H1 (cell line): ENCODE measurements around the gene TSPEAR. TPM values are rescaled to one million over a fixed set of nuclear protein-coding genes. Genes with fewer than 3 reads are reported as not detected.

Source experiments
- CTCF ChIA-PET: fragments of 300-600 bp; sonication (Branson Sonifier 250); formaldehyde crosslinking; loops from one replicate; lab custom pipeline; 2021; ENCODE audit not compliant: partially characterized antibody; lab: Charles Lee
- POLR2A ChIA-PET: fragments of 300-600 bp; sonication (Branson Sonifier 250); formaldehyde crosslinking; loops from one replicate; lab custom pipeline; 2021; ENCODE audit warnings: inconsistent platforms; ENCODE audit not compliant: partially characterized antibody; lab: Charles Lee
- DNase-seq, 2 experiments: peaks; one replicate each; pipeline versions ENCODE4 v3.0.0 to v3.0.0-alpha.2; 2010 to 2022; ENCODE audit warnings: low spot score in 2 of 2, low read depth in 1 of 2, mixed read lengths in 1 of 2
- FAIRE-seq: peaks from 2 replicates; lab custom pipeline; 2011; peaks lifted over from hg19 to GRCh38; lab: Jason Lieb, UNC
- H2AFZ ChIP-seq: 2 replicates; pipeline ENCODE4 v1.8.1; 2012; ENCODE audit warnings: low read length, inconsistent platforms
- H2AK5ac ChIP-seq: 2 replicates; pipeline ENCODE4 v1.6.1; 2013; ENCODE audit warnings: low read depth, low read length
- H2BK120ac ChIP-seq: replicated peaks from 2 replicates; pipeline ENCODE3; 2013; ENCODE audit warnings: low read depth, low read length, inconsistent platforms
- H2BK12ac ChIP-seq: 2 replicates; pipeline ENCODE4 v1.6.1; 2013; ENCODE audit warnings: low read depth, low read length
- H2BK15ac ChIP-seq: 2 replicates; pipeline ENCODE4 v1.6.1; 2013; ENCODE audit warnings: low read length
- H2BK20ac ChIP-seq: 2 replicates; pipeline ENCODE4 v1.6.1; 2013; ENCODE audit warnings: low read length
- H2BK5ac ChIP-seq: 2 replicates; pipeline ENCODE4 v1.6.1; 2013; ENCODE audit warnings: low read depth, low read length
- H3K14ac ChIP-seq: 2 replicates; pipeline ENCODE4 v1.6.1; 2013; ENCODE audit warnings: inconsistent platforms; ENCODE audit not compliant: insufficient read length
- H3K18ac ChIP-seq: 2 replicates; pipeline ENCODE4 v1.6.1; 2013; ENCODE audit warnings: low read length; ENCODE audit errors: extremely low read depth
- H3K23ac ChIP-seq: 2 replicates; pipeline ENCODE4 v1.6.1; 2013; ENCODE audit warnings: inconsistent platforms; ENCODE audit not compliant: insufficient read length
- H3K23me2 ChIP-seq: 2 replicates; pipeline ENCODE4 v1.6.1; 2013; ENCODE audit warnings: low read depth, low read length
- H3K27ac ChIP-seq: 2 replicates; pipeline ENCODE4 v1.6.1; 2011; ENCODE audit warnings: low read depth, low read length, inconsistent platforms
- H3K27me3 ChIP-seq, 4 experiments: replicated peaks in 1 of 4; 1 replicate in 1 of 4; 2 replicates in 3 of 4; pipeline versions ENCODE4 v1.6.1 to v1.8.1; 2011 to 2013; ENCODE audit warnings: low read length in 3 of 4, mild to moderate bottlenecking in 3 of 4, inconsistent platforms in 2 of 4, mixed read lengths in 2 of 4, moderate library complexity in 1 of 4; ENCODE audit not compliant: control insufficient read depth in 3 of 4, insufficient read depth in 3 of 4; ENCODE audit errors: extremely low read depth in 1 of 4
- H3K36me3 ChIP-seq, 4 experiments: 2 replicates each; pipeline versions ENCODE4 v1.6.1 to v1.8.1; 2011 to 2013; ENCODE audit warnings: mild to moderate bottlenecking in 4 of 4, low read length in 3 of 4, moderate library complexity in 2 of 4, control low read depth in 1 of 4, inconsistent platforms in 1 of 4; ENCODE audit not compliant: insufficient read depth in 4 of 4, control insufficient read depth in 2 of 4
- H3K4ac ChIP-seq: replicated peaks from 2 replicates; pipeline ENCODE3; 2013; ENCODE audit warnings: low read length, low read depth, mixed read lengths, inconsistent platforms; ENCODE audit not compliant: insufficient read length
- H3K4me1 ChIP-seq, 4 experiments: replicated peaks in 1 of 4; 1 replicate in 1 of 4; 2 replicates in 3 of 4; pipeline versions ENCODE4 v1.6.1 to v1.8.1; 2011 to 2013; ENCODE audit warnings: low read length in 3 of 4, inconsistent platforms in 2 of 4, mixed read lengths in 1 of 4; ENCODE audit not compliant: insufficient read depth in 4 of 4, control insufficient read depth in 3 of 4
- H3K4me2 ChIP-seq, 2 experiments: 2 replicates each; pipeline versions ENCODE4 v1.6.1 to v1.8.1; 2011 to 2013; ENCODE audit warnings: low read depth in 2 of 2, low read length in 2 of 2, control low read depth in 1 of 2, inconsistent platforms in 1 of 2, mild to moderate bottlenecking in 1 of 2; ENCODE audit not compliant: insufficient read depth in 1 of 2
- H3K4me3 ChIP-seq, 4 experiments: fragments of 200-600, 300-600 bp in 1 of 4; sonication (generic), shearing (Covaris generic), sonication (Bioruptor Twin) in 1 of 4; 2 replicates each; pipeline versions ENCODE4 v1.5.1 to v1.8.1; 2011 to 2016; ENCODE audit warnings: low read length in 4 of 4, low read depth in 3 of 4, control low read depth in 2 of 4, inconsistent platforms in 2 of 4, mild to moderate bottlenecking in 2 of 4, mixed read lengths in 1 of 4, moderate library complexity in 1 of 4; ENCODE audit not compliant: insufficient read depth in 2 of 4; ENCODE audit errors: extremely low read depth in 1 of 4
- H3K56ac ChIP-seq: replicated peaks from 2 replicates; pipeline ENCODE3; 2013; ENCODE audit warnings: low read depth, mild to moderate bottlenecking, mixed read lengths, low read length, inconsistent platforms; ENCODE audit not compliant: insufficient read length
- H3K79me1 ChIP-seq: 2 replicates; pipeline ENCODE4 v1.6.1; 2013; ENCODE audit warnings: low read depth, low read length, control low read depth
- H3K79me2 ChIP-seq, 2 experiments: 2 replicates each; pipeline versions ENCODE4 v1.6.1 to v1.8.1; 2012 to 2013; ENCODE audit warnings: low read length in 2 of 2, mild to moderate bottlenecking in 2 of 2, inconsistent platforms in 1 of 2; ENCODE audit not compliant: insufficient read depth in 2 of 2, control insufficient read depth in 1 of 2
- H3K9ac ChIP-seq, 4 experiments: replicated peaks in 1 of 4; 1 replicate in 1 of 4; 2 replicates in 3 of 4; pipeline versions ENCODE4 v1.6.1 to v1.8.1; 2011 to 2013; ENCODE audit warnings: low read depth in 3 of 4, low read length in 3 of 4, control low read depth in 2 of 4, mild to moderate bottlenecking in 2 of 4, moderate library complexity in 2 of 4, inconsistent platforms in 1 of 4; ENCODE audit errors: extremely low read depth in 1 of 4
- H3K9me3 ChIP-seq, 2 experiments: 2 replicates each; pipeline versions ENCODE4 v1.6.1 to v1.8.1; 2012 to 2013; ENCODE audit warnings: mild to moderate bottlenecking in 2 of 2, moderate library complexity in 2 of 2, control low read depth in 1 of 2, inconsistent platforms in 1 of 2, low read depth in 1 of 2, low read length in 1 of 2, mixed read lengths in 1 of 2; ENCODE audit not compliant: insufficient read depth in 2 of 2
- H4K20me1 ChIP-seq, 2 experiments: replicated peaks in 1 of 2; 2 replicates each; pipeline versions ENCODE3 to v1.8.1; 2011 to 2013; ENCODE audit warnings: inconsistent platforms in 2 of 2, low read length in 2 of 2, mild to moderate bottlenecking in 1 of 2; ENCODE audit not compliant: insufficient read depth in 2 of 2, control insufficient read depth in 1 of 2
- H4K5ac ChIP-seq: 2 replicates; pipeline ENCODE4 v1.6.1; 2013; ENCODE audit warnings: low read length, low read depth, mixed read lengths, inconsistent platforms; ENCODE audit not compliant: insufficient read length
- H4K8ac ChIP-seq: 2 replicates; pipeline ENCODE4 v1.8.0; 2013; ENCODE audit warnings: mild to moderate bottlenecking, moderate library complexity, low read length, inconsistent platforms; ENCODE audit not compliant: insufficient read depth; ENCODE audit errors: extremely low read depth
- H4K91ac ChIP-seq: replicated peaks from 2 replicates; pipeline ENCODE3; 2013; ENCODE audit warnings: low read length, mixed read lengths, inconsistent platforms; ENCODE audit not compliant: insufficient read length
- BACH1 ChIP-seq: IDR thresholded peaks from 2 replicates; pipeline ENCODE4 v1.6.1; 2012; ENCODE audit warnings: low read length, improper control_type of control experiment
- CBX5 ChIP-seq: fragments of 300-800, 300-1000 bp; sonication (generic); IDR thresholded peaks from 2 replicates; pipeline ENCODE4 v1.7.1; 2016; ENCODE audit warnings: antibody characterized with exemption, low read length, low read depth
- CEBPB ChIP-seq: IDR thresholded peaks from 2 replicates; pipeline ENCODE4 v1.6.1; 2012; ENCODE audit warnings: low read depth, low read length
- GABPA ChIP-seq: IDR thresholded peaks from 2 replicates; pipeline ENCODE4 v1.6.1; 2011; ENCODE audit warnings: mild to moderate bottlenecking, low read length, moderate library complexity, borderline replicate concordance; ENCODE audit not compliant: insufficient read depth
- HDAC6 ChIP-seq: IDR thresholded peaks from one replicate; pipeline ENCODE4 v1.7.1; 2012; ENCODE audit warnings: low read depth, mild to moderate bottlenecking, inconsistent platforms, low read length, moderate library complexity
- KDM4A ChIP-seq: IDR thresholded peaks from one replicate; pipeline ENCODE4 v1.7.1; 2012; ENCODE audit warnings: low read depth, mild to moderate bottlenecking, moderate library complexity, low read length, inconsistent platforms; ENCODE audit not compliant: severe bottlenecking
- NRF1 ChIP-seq: IDR thresholded peaks from 2 replicates; pipeline ENCODE4 v1.6.1; 2011; ENCODE audit warnings: mild to moderate bottlenecking, low read depth, low read length, improper control_type of control experiment
- POLR2AphosphoS5 ChIP-seq: IDR thresholded peaks from 2 replicates; pipeline ENCODE4 v1.6.1; 2011; ENCODE audit warnings: low read depth, low read length
- SIRT6 ChIP-seq: IDR thresholded peaks from one replicate; pipeline ENCODE4 v1.7.1; 2012; ENCODE audit warnings: low read length, inconsistent platforms
- TBP ChIP-seq: IDR thresholded peaks from 2 replicates; pipeline ENCODE4 v1.6.1; 2011; ENCODE audit warnings: low read depth, low read length, improper control_type of control experiment
- WGBS, 2 experiments: shearing (Covaris generic) in 1 of 2; methylation state at CpG; one replicate each; pipeline versions ENCODE4 v1.1.6 to v1.1.7; 2013 to 2015; ENCODE audit warnings: low lambda C conversion rate in 2 of 2, mixed read lengths in 2 of 2, inconsistent platforms in 1 of 2, low coverage in 1 of 2, missing lambda C conversion rate in 1 of 2; ENCODE audit not compliant: insufficient replicate concordance in 2 of 2, insufficient coverage in 1 of 2, insufficient read length in 1 of 2; ENCODE audit errors: extremely low coverage in 1 of 2, missing lambda C conversion rate in 1 of 2; 5-methylcytosine and 5-hydroxymethylcytosine counted together
- polyA plus RNA-seq, 7 experiments: library from polyadenylated mRNA; depleted of rRNA in 3 of 7; stranded (reverse) in 5 of 7; unstranded in 2 of 7; fragments of >200 nt in 5 of 7; fragments of 200-250 nt in 2 of 7; gene quantifications; 1 replicate in 5 of 7; 2 replicates in 1 of 7; 4 replicates in 1 of 7; pipeline versions ENCODE4 v1.2.1 to v1.2.3, GENCODE V29; 2011 to 2013; ENCODE audit warnings: missing spikeins in 2 of 7, mixed read lengths in 2 of 7
- total RNA-seq: library from RNA; stranded (reverse); fragmentation: NEBNext Ultra II Directional; extraction: Animal tissue kit (Norgen Biotek cat#: 25700); gene quantifications from 2 replicates; pipeline ENCODE4 v1.2.1, GENCODE V29; 2021
- TF ChIP-seq, protein P1 (sequence below): IDR thresholded peaks from 2 replicates; pipeline ENCODE4 v1.6.1; 2011; ENCODE audit warnings: low read depth, mild to moderate bottlenecking, low read length; ENCODE audit not compliant: insufficient read depth

TSPEAR gene
- total and polyA plus RNA-seq, 2 of the 8 experiments (the other 6 are each of a cell fraction or from before 2014, with no cell fraction given) = 0.58 to 0.89 TPM

GRCh38 chr21:44498280-44499210 is 212.8 kb downstream of the TSPEAR start:
- Histone ChIP-seq H2BK5ac (peak overlapping the region; percentile 52), H4K5ac (no peak overlapping the region), H2BK120ac (no peak overlapping the region), H3K23me2 (0 out of 2 replicates have a peak, but pooled peaks cover under 1% of the 10 kb centered on the region), H3K14ac (no peak overlapping the region), H3K4me3 (no peak overlapping the region), H2AK5ac (no peak overlapping the region), H2BK20ac (no peak overlapping the region), H2BK15ac (no peak overlapping the region), H3K56ac (no peak overlapping the region), H3K23ac (no peak overlapping the region), H3K27ac (no peak overlapping the region), H3K4ac (no peak overlapping the region), H2BK12ac (no peak overlapping the region), H3K4me1 (peaks cover 0 to 18% (median 8%) of the 10 kb centered on the region in 4 experiments; a peak in 5 of 7 replicates), H3K27me3 (no peaks in the 10 kb centered on the region; a peak in 1 of 7 replicates), H3K9ac (no peak overlapping the region; a peak in 1 of 7 replicates), H3K79me2 (0 out of 4 replicates have a peak, but pooled peaks cover 0 to under 1% of the 10 kb centered on the region in 2 experiments), H3K9me3 (no peaks in the 10 kb centered on the region), H4K91ac (no peak overlapping the region), H4K8ac (no peak overlapping the region), H4K20me1 (no peaks in the 10 kb centered on the region), H3K36me3 (0 out of 8 replicates have a peak, but pooled peaks cover 0 to 7% (median 0%) of the 10 kb centered on the region in 4 experiments), H3K79me1 (no peaks in the 10 kb centered on the region; the same call in 1 of the 2 replicates), H3K4me2 (no peak overlapping the region), H2AFZ (no peak overlapping the region), H3K18ac (0 out of 2 replicates have a peak overlapping the region, but pooled peaks have one; percentile 63)
- WGBS, 2 experiments = 90% methylated on average over 27 of the region's 27 CpGs; no CpG with 5 or more reads in 1 of the 2 experiments
- FAIRE-seq = no peak
- no peak for DNase-seq
- ChIA-PET POLR2A (interaction anchor here (4.4 kb wide), 1 partner anchor 13 kb away, joined by 14 read pairs; no protein-coding TSS in a partner anchor), CTCF (interaction anchor here (0.7 to 1.6 kb wide), 3 partner anchors 9 to 295 kb away, joined by 3 to 4 read pairs (median 3); no protein-coding TSS in a partner anchor)
- no peak for TF ChIP-seq TBP
- no peak for TF ChIP-seq POLR2AphosphoS5
- TF ChIP-seq SIRT6 = no peak
- no peak for TF ChIP-seq NRF1
- TF ChIP-seq, protein P1, sequence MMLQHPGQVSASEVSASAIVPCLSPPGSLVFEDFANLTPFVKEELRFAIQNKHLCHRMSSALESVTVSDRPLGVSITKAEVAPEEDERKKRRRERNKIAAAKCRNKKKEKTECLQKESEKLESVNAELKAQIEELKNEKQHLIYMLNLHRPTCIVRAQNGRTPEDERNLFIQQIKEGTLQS = no peak
- TF ChIP-seq BACH1 = no peak
- TF ChIP-seq HDAC6 = no peak
- TF ChIP-seq CBX5 = no peak
- no peak for TF ChIP-seq CEBPB
- TF ChIP-seq KDM4A = no peak
- no peak for TF ChIP-seq GABPA
